NCI-H2029 treated with DMSO at 0.1 percent for 48 hours (cell line): ENCODE measurements around the gene APOE.
A peak's percentile ranks its signal among the peaks of the same experiment; 100 is the strongest.
"Not testable (repeated sequence)": the region's sequence is repeated elsewhere in the genome, so short reads cannot be mapped to it uniquely, and the experiment has no call there.

Source experiments
- DNase-seq: peaks from one replicate; lab custom pipeline; 2025; lab: John Stamatoyannopoulos, UW

The APOE gene

GRCh38 chr19:44905437-44906160 lies at the start of gene APOE:
Gene APOE (plus strand): TSS chr19:44905796. CDS start chr19:44906625, 829 bp downstream.
- DNase-seq: no peak

GRCh38 chr19:44856421-44857083 lies 49.0 kb upstream of the APOE start:
- DNase-seq: no peak

- DNase-seq: no peak
Observed at GRCh38 chr19:44857837-44858236, 47.8 kb upstream of the APOE start.

GRCh38 chr19:44861576-44861975 lies 44.0 kb upstream of the APOE start:
- DNase-seq: not testable (repeated sequence)

- no peak for DNase-seq
Observed at GRCh38 chr19:44863990-44864389, 41.6 kb upstream of the APOE start.

GRCh38 chr19:44865196-44865767 lies 40.3 kb upstream of the APOE start:
- DNase-seq: no peak

- DNase-seq: peak; percentile 68
Observed at GRCh38 chr19:44866664-44867063, 38.9 kb upstream of the APOE start.

GRCh38 chr19:44867578-44867977 lies 38.0 kb upstream of the APOE start:
- no peak for DNase-seq

- no peak for DNase-seq
Observed at GRCh38 chr19:44869733-44870470, 35.7 kb upstream of the APOE start.

- DNase-seq: no peak
Observed at GRCh38 chr19:44871809-44872208, 33.8 kb upstream of the APOE start.

GRCh38 chr19:44872661-44873060 lies 32.9 kb upstream of the APOE start:
- DNase-seq: no peak

- no peak for DNase-seq
Observed at GRCh38 chr19:44874317-44874716, 31.3 kb upstream of the APOE start.

- no peak for DNase-seq
Observed at GRCh38 chr19:44875666-44876451, 29.7 kb upstream of the APOE start.

GRCh38 chr19:44876930-44877535 lies 28.6 kb upstream of the APOE start:
- DNase-seq: peak; percentile 29

- DNase-seq: no peak
Observed at GRCh38 chr19:44878120-44878865, 27.3 kb upstream of the APOE start.

- no peak for DNase-seq
Observed at GRCh38 chr19:44879309-44880065, 26.1 kb upstream of the APOE start.

- no peak for DNase-seq
Observed at GRCh38 chr19:44882063-44882462, 23.5 kb upstream of the APOE start.

GRCh38 chr19:44882619-44883397 lies 22.8 kb upstream of the APOE start:
- not testable (repeated sequence) for DNase-seq

- no peak for DNase-seq
Observed at GRCh38 chr19:44883922-44884321, 21.7 kb upstream of the APOE start.
